CD4-positive, alpha-beta T cell (primary cell): ENCODE measurements around the gene XPR1. TPM values are rescaled to one million over a fixed set of nuclear protein-coding genes. Genes with fewer than 3 reads are reported as not detected.

Experiments used
- ATAC-seq: fragments of 200-7000 bp; cut with Tn5 transposase; one replicate; pipeline ENCODE4 v1.10.0; 2022; ENCODE audit warnings: mild to moderate bottlenecking; ENCODE audit not compliant: poor library complexity
- CTCF ChIA-PET: fragments of 350-600 bp; sonication (Branson Sonifier 250); formaldehyde crosslinking; loops from one replicate; lab custom pipeline; 2021; ENCODE audit warnings: antibody characterized with exemption, inconsistent platforms; lab: Charles Lee
- POLR2A ChIA-PET: fragments of 350-600 bp; sonication (Branson Sonifier 250); formaldehyde crosslinking; loops from one replicate; lab custom pipeline; 2021; ENCODE audit warnings: antibody characterized with exemption, inconsistent platforms; lab: Charles Lee
- DNase-seq, 14 experiments: peaks; one replicate each; pipeline ENCODE4 v3.0.0-alpha.2; 2013 to 2020; ENCODE audit warnings: mixed read lengths in 2 of 14
- H3K27ac ChIP-seq, 2 donors: one replicate each; pipeline versions ENCODE4 v1.5.1 to v1.7.0; 2013; ENCODE audit warnings: low read length in 2 of 2, low read depth in 1 of 2, mild to moderate bottlenecking in 1 of 2
- H3K27me3 ChIP-seq, 2 experiments: 1 replicate in 1 of 2; 2 replicates in 1 of 2; pipeline versions ENCODE4 v1.6.1 to v1.7.0; 2013; ENCODE audit warnings: low read length in 2 of 2, control low read depth in 1 of 2, mild to moderate bottlenecking in 1 of 2, moderate library complexity in 1 of 2; ENCODE audit not compliant: insufficient read depth in 2 of 2, control insufficient read depth in 1 of 2
- H3K36me3 ChIP-seq: one replicate; pipeline ENCODE4 v1.6.1; 2013; ENCODE audit warnings: low read length, control low read depth; ENCODE audit not compliant: insufficient read depth
- H3K4me1 ChIP-seq: one replicate; pipeline ENCODE4 v1.6.1; 2013; ENCODE audit warnings: low read length, control low read depth; ENCODE audit not compliant: insufficient read depth
- H3K4me3 ChIP-seq: one replicate; pipeline ENCODE4 v1.5.1; 2013; ENCODE audit warnings: mild to moderate bottlenecking, low read length, moderate library complexity
- H3K9me3 ChIP-seq, 2 experiments: 1 replicate in 1 of 2; 2 replicates in 1 of 2; pipeline versions ENCODE4 v1.6.1 to v1.7.0; 2013; ENCODE audit warnings: low read length in 2 of 2, mild to moderate bottlenecking in 2 of 2, control low read depth in 1 of 2, moderate library complexity in 1 of 2; ENCODE audit not compliant: control insufficient read depth in 1 of 2, insufficient read depth in 1 of 2
- H3K27ac Mint-ChIP-seq: one replicate; pipeline ENCODE4 v1.8.0; 2020; ENCODE audit warnings: mixed read lengths
- H3K27me3 Mint-ChIP-seq: one replicate; pipeline ENCODE4 v1.8.0; 2021; ENCODE audit warnings: mixed read lengths
- H3K36me3 Mint-ChIP-seq: one replicate; pipeline ENCODE4 v1.8.0; 2021; ENCODE audit warnings: low read depth, mixed read lengths
- H3K4me1 Mint-ChIP-seq: one replicate; pipeline ENCODE4 v1.8.0; 2021; ENCODE audit warnings: low read depth, mixed read lengths
- H3K4me3 Mint-ChIP-seq: one replicate; pipeline ENCODE4 v1.8.0; 2020; ENCODE audit warnings: mild to moderate bottlenecking, mixed read lengths
- H3K9me3 Mint-ChIP-seq: one replicate; pipeline ENCODE4 v1.8.0; 2020; ENCODE audit warnings: mixed read lengths
- CTCF ChIP-seq: fragments of 200-600 bp; IDR thresholded peaks from one replicate; pipeline ENCODE4 v1.8.0; 2022; ENCODE audit warnings: antibody characterized with exemption, mild to moderate bottlenecking
- intact Hi-C, 2 experiments: fragments of 100-400 bp; cut with DNase I in 1 of 2; cut with micrococcal nuclease in 1 of 2; formaldehyde crosslinking; loops; one replicate each; pipeline versions ENCODE4 v1.15.1 to v1.9.0; 2023 to 2025; cut with DNase I, micrococcal nuclease
- total RNA-seq, 174 experiments: library from RNA in 2 of 174; stranded (reverse) in 2 of 174; gene quantifications; one replicate each; pipeline ENCODE4 v1.2.3 and lab custom pipeline; 2021 to 2026

Gene XPR1
- total RNA-seq, 2 experiments from 2014 or later: 13.7 TPM

- H3K4me3 ChIP-seq: no peak overlapping the region
- Mint-ChIP-seq H3K4me1 (peaks cover 12% of the 10 kb centered on the region), H3K4me3 (no peak overlapping the region), H3K9me3 (no peaks in the 10 kb centered on the region), H3K36me3 (peaks cover 3% of the 10 kb centered on the region), H3K27me3 (no peaks in the 10 kb centered on the region), H3K27ac (no peak overlapping the region)
- DNase-seq (no peak), ATAC-seq (no peak)
- no peaks in the 10 kb centered on the region for H3K9me3 ChIP-seq
- ChIA-PET POLR2A (no interaction called here), CTCF (no interaction called here)
- H3K36me3 ChIP-seq: no peaks in the 10 kb centered on the region
- H3K4me1 ChIP-seq: no peaks in the 10 kb centered on the region
- no peaks in the 10 kb centered on the region for H3K27me3 ChIP-seq
- H3K27ac ChIP-seq: no peak overlapping the region
- intact Hi-C loops: no loop called here
- no peak for TF ChIP-seq CTCF
These were observed 149.9 kb downstream of the XPR1 start for GRCh38 chr1:180781718-180782117.

GRCh38 chr1:180785291-180785690, 153.5 kb downstream of the XPR1 start:
- Histone ChIP-seq H3K27me3 (no peaks in the 10 kb centered on the region), H3K4me1 (no peaks in the 10 kb centered on the region), H3K27ac (no peak overlapping the region), H3K36me3 (peaks cover 9% of the 10 kb centered on the region), H3K4me3 (no peak overlapping the region), H3K9me3 (no peaks in the 10 kb centered on the region)
- TF ChIP-seq CTCF: no peak
- no peak for ATAC-seq
- Mint-ChIP-seq H3K36me3 (peaks cover 26% of the 10 kb centered on the region), H3K27ac (no peak overlapping the region), H3K4me3 (no peak overlapping the region), H3K4me1 (peaks cover under 1% of the 10 kb centered on the region), H3K27me3 (no peaks in the 10 kb centered on the region), H3K9me3 (no peaks in the 10 kb centered on the region)
- POLR2A ChIA-PET: interaction anchor here (1.2 kb wide), 1 partner anchor 283 kb away, joined by 3 read pairs; the partner anchor contains the start of gene ACBD6
- CTCF ChIA-PET: interaction anchor here (1.5 kb wide), 1 partner anchor 21 kb away, joined by 4 read pairs; no protein-coding TSS in a partner anchor
- DNase-seq: no peak
- intact Hi-C loops: no loop called here

- peaks cover 26% of the 10 kb centered on the region for H3K36me3 Mint-ChIP-seq
- intact Hi-C loops: no loop called here
- no peak overlapping the region for H3K27ac ChIP-seq
- H3K27me3 Mint-ChIP-seq: no peaks in the 10 kb centered on the region
- H3K36me3 ChIP-seq: peaks cover 9% of the 10 kb centered on the region
- no peak overlapping the region for H3K4me3 Mint-ChIP-seq
- H3K4me1 Mint-ChIP-seq: no peaks in the 10 kb centered on the region
- ChIA-PET POLR2A (interaction anchor here (1.2 kb wide), 1 partner anchor 283 kb away, joined by 3 read pairs; the partner anchor contains the start of gene ACBD6), CTCF (interaction anchor here (1.5 kb wide), 1 partner anchor 21 kb away, joined by 4 read pairs; no protein-coding TSS in a partner anchor)
- H3K4me3 ChIP-seq: no peak overlapping the region
- DNase-seq: no peak
- ATAC-seq: no peak
- no peaks in the 10 kb centered on the region for H3K9me3 ChIP-seq
- TF ChIP-seq CTCF: no peak
- no peaks in the 10 kb centered on the region for H3K27me3 ChIP-seq
- no peaks in the 10 kb centered on the region for H3K9me3 Mint-ChIP-seq
- no peak overlapping the region for H3K27ac Mint-ChIP-seq
- no peaks in the 10 kb centered on the region for H3K4me1 ChIP-seq
These were observed 154.1 kb downstream of the XPR1 start for GRCh38 chr1:180785887-180786286.
